A673 (cell line): ENCODE data around the gene SIVA1. TPM values are rescaled to one million over a fixed set of nuclear protein-coding genes. Genes with fewer than 3 reads are reported as not detected.
"Not testable (repeated sequence)": the region's sequence is repeated elsewhere in the genome, so short reads cannot be mapped to it uniquely, and the experiment has no call there.

Source experiments
- BruUV-seq: library from RNA; stranded (reverse); fragments of 400-500 nt; replicated peaks from 2 replicates; lab custom pipeline; 2021; lab: Mats Ljungman, UMichigan
- CTCF ChIA-PET: fragments of 300-600 bp; sonication (Branson Sonifier 250); formaldehyde crosslinking; loops from one replicate; lab custom pipeline; 2022; ENCODE audit warnings: antibody characterized with exemption; lab: Charles Lee
- POLR2A ChIA-PET: fragments of 300-600 bp; sonication (Branson Sonifier 250); formaldehyde crosslinking; loops from one replicate; lab custom pipeline; 2022; ENCODE audit warnings: antibody characterized with exemption; ENCODE audit not compliant: low non-redundant PET; lab: Charles Lee
- DNase-seq: peaks from one replicate; pipeline ENCODE4 v3.0.0-alpha.2; 2015; ENCODE audit warnings: low spot score
- H3K27ac ChIP-seq: fragments of 200-600 bp; sonication (generic); 2 replicates; pipeline ENCODE4 v1.5.1; 2016; ENCODE audit warnings: mixed run types, low read depth, mild to moderate bottlenecking, mixed read lengths, antibody characterized with exemption, low read length; ENCODE audit not compliant: poor library complexity, severe bottlenecking
- H3K27me3 ChIP-seq: fragments of 200-600 bp; sonication (generic); replicated peaks from 2 replicates; pipeline ENCODE4 v1.6.1; 2017; ENCODE audit warnings: mixed run types, low read depth, mild to moderate bottlenecking, mixed read lengths, antibody characterized with exemption, low read length; ENCODE audit not compliant: insufficient read depth, poor library complexity
- H3K36me3 ChIP-seq: fragments of 200-600 bp; sonication (generic); 2 replicates; pipeline ENCODE4 v1.6.1; 2016; ENCODE audit warnings: mixed run types, mild to moderate bottlenecking, mixed read lengths, antibody characterized with exemption, low read length; ENCODE audit not compliant: insufficient read depth, poor library complexity, severe bottlenecking
- H3K4me1 ChIP-seq: fragments of 200-600 bp; sonication (generic); 2 replicates; pipeline ENCODE4 v1.6.1; 2017; ENCODE audit warnings: mixed run types, mild to moderate bottlenecking, mixed read lengths, antibody characterized with exemption, low read length; ENCODE audit not compliant: insufficient read depth, poor library complexity, severe bottlenecking
- H3K4me3 ChIP-seq: fragments of 200-600 bp; sonication (generic); 2 replicates; pipeline ENCODE4 v1.5.1; 2016; ENCODE audit warnings: low read depth, mixed run types, mild to moderate bottlenecking, mixed read lengths, low read length; ENCODE audit not compliant: poor library complexity, severe bottlenecking
- H3K9me3 ChIP-seq: fragments of 200-600 bp; sonication (generic); 2 replicates; pipeline ENCODE4 v1.6.1; 2016; ENCODE audit warnings: mixed run types, low read depth, mild to moderate bottlenecking, mixed read lengths, antibody characterized with exemption, low read length; ENCODE audit not compliant: poor library complexity, severe bottlenecking
- EZH2 ChIP-seq: fragments of 200-600 bp; sonication (generic); IDR thresholded peaks from 2 replicates; pipeline ENCODE4 v1.6.1; 2017; ENCODE audit warnings: borderline replicate concordance, low read depth, mild to moderate bottlenecking, mixed read lengths, antibody characterized with exemption, low read length; ENCODE audit not compliant: poor library complexity, severe bottlenecking
- intact Hi-C: fragments of 100-400 bp; cut with micrococcal nuclease; formaldehyde crosslinking; loops from one replicate; pipeline ENCODE4 v1.10.0; 2022; ENCODE audit not compliant: unreplicated experiment
- total RNA-seq: library from RNA; stranded (reverse); gene quantifications from 2 replicates; pipeline ENCODE4 v1.2.3, GENCODE V29; 2021
- TF ChIP-seq, protein P1 (sequence below): fragments of 300-800, 200-600 bp; sonication (generic); conservative IDR thresholded peaks from 2 replicates; pipeline ENCODE4 v1.5.1; 2017; ENCODE audit warnings: low read depth, mild to moderate bottlenecking, antibody characterized with exemption, low read length, moderate library complexity, mixed read lengths

The SIVA1 gene
- total RNA-seq, 1 experiment from 2014 or later: 79.6 TPM

- CTCF ChIA-PET: no interaction called here
- Histone ChIP-seq H3K36me3 (no peaks in the 10 kb centered on the region), H3K4me1 (peaks cover 6% of the 10 kb centered on the region), H3K27me3 (no peaks in the 10 kb centered on the region), H3K9me3 (no peaks in the 10 kb centered on the region), H3K4me3 (no peak overlapping the region), H3K27ac (no peak overlapping the region)
- TF ChIP-seq, protein P1, sequence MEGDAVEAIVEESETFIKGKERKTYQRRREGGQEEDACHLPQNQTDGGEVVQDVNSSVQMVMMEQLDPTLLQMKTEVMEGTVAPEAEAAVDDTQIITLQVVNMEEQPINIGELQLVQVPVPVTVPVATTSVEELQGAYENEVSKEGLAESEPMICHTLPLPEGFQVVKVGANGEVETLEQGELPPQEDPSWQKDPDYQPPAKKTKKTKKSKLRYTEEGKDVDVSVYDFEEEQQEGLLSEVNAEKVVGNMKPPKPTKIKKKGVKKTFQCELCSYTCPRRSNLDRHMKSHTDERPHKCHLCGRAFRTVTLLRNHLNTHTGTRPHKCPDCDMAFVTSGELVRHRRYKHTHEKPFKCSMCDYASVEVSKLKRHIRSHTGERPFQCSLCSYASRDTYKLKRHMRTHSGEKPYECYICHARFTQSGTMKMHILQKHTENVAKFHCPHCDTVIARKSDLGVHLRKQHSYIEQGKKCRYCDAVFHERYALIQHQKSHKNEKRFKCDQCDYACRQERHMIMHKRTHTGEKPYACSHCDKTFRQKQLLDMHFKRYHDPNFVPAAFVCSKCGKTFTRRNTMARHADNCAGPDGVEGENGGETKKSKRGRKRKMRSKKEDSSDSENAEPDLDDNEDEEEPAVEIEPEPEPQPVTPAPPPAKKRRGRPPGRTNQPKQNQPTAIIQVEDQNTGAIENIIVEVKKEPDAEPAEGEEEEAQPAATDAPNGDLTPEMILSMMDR: no peak
- no peak for TF ChIP-seq EZH2
- intact Hi-C loops: no loop called here
- DNase-seq: no peak
- no TSS peak for BruUV-seq
- POLR2A ChIA-PET: no interaction called here
Measured at GRCh38 chr14:104749111-104749649, 3.8 kb upstream of the SIVA1 start.

DNA sequence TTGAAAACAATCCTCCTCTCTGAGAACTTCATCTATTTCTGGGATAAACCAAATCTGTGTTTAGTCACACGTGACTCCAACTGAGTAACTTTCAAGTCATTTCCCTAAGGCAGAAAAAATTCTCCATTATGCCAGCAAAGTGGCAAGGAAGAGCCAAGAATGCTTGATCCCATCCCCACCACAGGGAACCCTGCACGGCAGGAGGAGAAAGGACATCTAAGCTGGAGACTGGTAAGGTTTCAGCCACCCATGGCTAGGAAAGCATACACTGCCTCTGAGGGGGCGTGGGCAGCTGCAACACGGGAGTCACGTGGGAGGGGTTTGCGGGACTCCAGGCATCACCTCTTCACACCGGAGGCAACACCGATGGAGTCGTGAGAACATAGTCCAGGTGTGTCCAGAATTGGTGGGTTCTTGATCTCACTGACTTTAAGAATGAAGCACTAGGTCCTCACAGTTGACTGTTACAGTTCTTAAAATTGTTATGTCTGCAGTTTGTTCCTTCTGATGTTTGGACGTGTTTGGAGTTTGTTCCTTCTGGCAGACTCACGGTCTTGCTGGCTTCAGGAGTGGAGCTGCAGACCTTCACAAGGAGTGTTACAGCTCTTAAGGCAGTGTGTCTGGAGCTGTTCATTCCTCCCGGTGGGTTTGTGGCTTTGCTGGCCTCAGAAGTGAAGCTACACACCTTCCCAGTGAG lies 2.7 kb upstream of the SIVA1 start:
- CTCF ChIA-PET: no interaction called here
- TF ChIP-seq, protein P1: no peak
- TF ChIP-seq EZH2: no peak
- BruUV-seq: no TSS peak
- H3K9me3 ChIP-seq: no peaks in the 10 kb centered on the region
- H3K27ac ChIP-seq: no peak overlapping the region
- POLR2A ChIA-PET: no interaction called here
- no peaks in the 10 kb centered on the region for H3K27me3 ChIP-seq
- DNase-seq: no peak
- H3K4me1 ChIP-seq: peaks cover 8% of the 10 kb centered on the region
- no peak overlapping the region for H3K4me3 ChIP-seq
- peaks cover 2% of the 10 kb centered on the region for H3K36me3 ChIP-seq
- intact Hi-C loops: no loop called here

DNA sequence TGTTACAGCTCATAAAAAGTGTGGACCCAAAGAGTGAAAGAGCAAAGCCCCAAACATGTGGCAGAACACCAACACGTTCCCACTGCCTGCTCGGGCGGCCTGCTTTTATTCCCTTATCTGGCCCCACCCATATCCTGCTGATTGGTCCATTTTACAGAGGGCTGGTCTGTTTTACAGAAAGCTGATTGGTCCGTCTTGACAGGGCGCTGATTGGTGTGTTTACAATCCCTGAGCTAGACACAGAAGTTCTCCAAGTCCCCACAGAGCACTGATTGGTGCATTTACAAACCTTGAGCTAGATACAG lies 2.2 kb upstream of the SIVA1 start:
- POLR2A ChIA-PET, intact Hi-C loops: not testable (repeated sequence)

More for the DNA sequence above, 2.2 kb upstream of the SIVA1 start:
- BruUV-seq, H3K36me3 ChIP-seq, H3K9me3 ChIP-seq, H3K27me3 ChIP-seq, H3K4me3 ChIP-seq, H3K4me1 ChIP-seq, CTCF ChIA-PET, H3K27ac ChIP-seq: not testable (repeated sequence)
- DNase-seq: peak; percentile 32
